ENCODE results near the gene MUC15. TPM values are rescaled to one million over a fixed set of nuclear protein-coding genes. Genes with fewer than 3 reads are reported as not detected.

MUC15 gene
- total RNA-seq, 1 donor from 2014 or later, result not detected

- TF ChIP-seq, protein P1, sequence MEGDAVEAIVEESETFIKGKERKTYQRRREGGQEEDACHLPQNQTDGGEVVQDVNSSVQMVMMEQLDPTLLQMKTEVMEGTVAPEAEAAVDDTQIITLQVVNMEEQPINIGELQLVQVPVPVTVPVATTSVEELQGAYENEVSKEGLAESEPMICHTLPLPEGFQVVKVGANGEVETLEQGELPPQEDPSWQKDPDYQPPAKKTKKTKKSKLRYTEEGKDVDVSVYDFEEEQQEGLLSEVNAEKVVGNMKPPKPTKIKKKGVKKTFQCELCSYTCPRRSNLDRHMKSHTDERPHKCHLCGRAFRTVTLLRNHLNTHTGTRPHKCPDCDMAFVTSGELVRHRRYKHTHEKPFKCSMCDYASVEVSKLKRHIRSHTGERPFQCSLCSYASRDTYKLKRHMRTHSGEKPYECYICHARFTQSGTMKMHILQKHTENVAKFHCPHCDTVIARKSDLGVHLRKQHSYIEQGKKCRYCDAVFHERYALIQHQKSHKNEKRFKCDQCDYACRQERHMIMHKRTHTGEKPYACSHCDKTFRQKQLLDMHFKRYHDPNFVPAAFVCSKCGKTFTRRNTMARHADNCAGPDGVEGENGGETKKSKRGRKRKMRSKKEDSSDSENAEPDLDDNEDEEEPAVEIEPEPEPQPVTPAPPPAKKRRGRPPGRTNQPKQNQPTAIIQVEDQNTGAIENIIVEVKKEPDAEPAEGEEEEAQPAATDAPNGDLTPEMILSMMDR (IDR thresholded peaks at IDR 0.05; ENCODE audit: insufficient read depth, low read length, poor library complexity, severe bottlenecking), result no peak
- no peak for DNase-seq (ENCODE audit: low read depth)
- Histone ChIP-seq H3K36me3 (ENCODE audit: control insufficient read depth, insufficient read depth, low read length) (no peaks in the 10 kb centered on the region), H3K27me3 (ENCODE audit: control insufficient read depth, insufficient read depth, low read length) (no peaks in the 10 kb centered on the region), H3K4me3 (ENCODE audit: low read depth, low read length) (no peak overlapping the region)
Measured at GRCh38 chr11:26549176-26549575, 22.9 kb downstream of the MUC15 start.

- Histone ChIP-seq H3K4me3 (ENCODE audit: low read depth, low read length) (no peak overlapping the region), H3K36me3 (ENCODE audit: control insufficient read depth, insufficient read depth, low read length) (no peaks in the 10 kb centered on the region), H3K27me3 (ENCODE audit: control insufficient read depth, insufficient read depth, low read length) (no peaks in the 10 kb centered on the region)
- TF ChIP-seq, protein P1 (IDR thresholded peaks at IDR 0.05; ENCODE audit: insufficient read depth, low read length, poor library complexity, severe bottlenecking), result no peak
- DNase-seq (ENCODE audit: low read depth), result no peak
Measured at GRCh38 chr11:26541870-26542269, 30.2 kb downstream of the MUC15 start.

DNA sequence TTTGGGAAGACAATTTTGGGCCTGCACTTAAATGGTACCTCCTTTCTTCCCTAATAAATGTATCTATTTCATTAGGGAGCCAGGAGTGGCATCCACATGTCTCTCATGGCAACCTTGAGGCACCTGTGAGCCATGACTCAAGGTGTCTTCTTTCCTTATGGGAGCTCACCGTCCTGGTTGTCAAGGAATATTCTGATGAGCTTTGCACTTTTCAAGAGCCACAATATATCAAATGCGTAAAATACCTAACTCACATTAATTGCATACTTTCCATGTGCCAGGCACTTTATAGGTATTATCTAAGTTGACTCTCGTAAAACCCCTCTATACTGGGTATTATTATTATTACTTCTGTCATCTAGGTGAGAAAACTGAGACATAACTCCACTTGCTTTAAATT lies 32.5 kb downstream of the MUC15 start:
- no peaks in the 10 kb centered on the region for H3K27me3 ChIP-seq (ENCODE audit: control insufficient read depth, insufficient read depth, low read length)
- TF ChIP-seq, protein P1 (IDR thresholded peaks at IDR 0.05; ENCODE audit: insufficient read depth, low read length, poor library complexity, severe bottlenecking), result no peak

GRCh38 chr11:26537341-26537740 lies 34.7 kb downstream of the MUC15 start:
- no peak overlapping the region for H3K4me3 ChIP-seq (ENCODE audit: low read depth, low read length)
- no peaks in the 10 kb centered on the region for H3K36me3 ChIP-seq (ENCODE audit: control insufficient read depth, insufficient read depth, low read length)
- H3K27me3 ChIP-seq (ENCODE audit: control insufficient read depth, insufficient read depth, low read length), result no peaks in the 10 kb centered on the region
- TF ChIP-seq, protein P1 (IDR thresholded peaks at IDR 0.05; ENCODE audit: insufficient read depth, low read length, poor library complexity, severe bottlenecking), result no peak
- no peak for DNase-seq (ENCODE audit: low read depth)

More for the DNA sequence above, 32.5 kb downstream of the MUC15 start:
- Histone ChIP-seq H3K4me3 (ENCODE audit: low read depth, low read length) (no peak overlapping the region), H3K36me3 (ENCODE audit: control insufficient read depth, insufficient read depth, low read length) (no peaks in the 10 kb centered on the region)
- no peak for DNase-seq (ENCODE audit: low read depth)

- Histone ChIP-seq H3K36me3 (ENCODE audit: control insufficient read depth, insufficient read depth, low read length) (no peaks in the 10 kb centered on the region), H3K4me3 (ENCODE audit: low read depth, low read length) (no peak overlapping the region), H3K27me3 (ENCODE audit: control insufficient read depth, insufficient read depth, low read length) (no peaks in the 10 kb centered on the region)
- DNase-seq (ENCODE audit: low read depth), result no peak
- TF ChIP-seq, protein P1 (IDR thresholded peaks at IDR 0.05; ENCODE audit: insufficient read depth, low read length, poor library complexity, severe bottlenecking), result no peak
Measured at GRCh38 chr11:26527685-26528084, 44.4 kb downstream of the MUC15 start.

DNA sequence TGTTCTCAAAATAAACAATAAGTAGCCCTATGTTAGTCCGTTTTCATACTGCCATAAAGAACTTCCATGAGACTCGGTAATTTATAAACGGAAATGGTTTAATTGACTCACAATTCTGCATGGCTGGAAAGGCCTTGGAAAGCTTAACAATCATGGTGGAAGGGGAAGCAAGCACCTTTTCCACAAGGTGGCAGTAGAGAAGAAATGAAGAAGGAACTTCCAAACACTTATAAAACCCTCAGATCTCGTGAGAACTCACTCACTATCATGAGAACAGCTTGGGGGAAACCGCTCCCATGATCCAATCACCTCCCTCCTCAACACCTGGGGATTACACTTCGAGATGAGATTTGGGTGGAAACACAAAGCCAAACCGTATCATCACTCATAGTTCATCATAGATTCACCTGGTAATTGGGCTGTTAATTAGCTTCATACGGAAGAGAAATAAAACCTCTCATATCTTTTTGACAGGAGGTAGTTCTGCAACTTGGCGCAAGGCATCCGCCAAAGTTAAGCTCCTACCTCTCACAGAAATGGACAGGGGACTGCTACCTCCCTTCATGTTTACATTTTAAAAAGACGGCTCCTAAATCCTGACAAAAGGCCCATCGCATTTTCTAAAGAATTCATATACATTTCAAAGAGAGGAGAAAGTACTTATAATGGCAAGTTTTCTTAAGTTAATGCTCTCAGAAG lies 49.0 kb downstream of the MUC15 start:
- Histone ChIP-seq H3K36me3 (ENCODE audit: control insufficient read depth, insufficient read depth, low read length) (no peaks in the 10 kb centered on the region), H3K4me3 (ENCODE audit: low read depth, low read length) (no peak overlapping the region), H3K27me3 (ENCODE audit: control insufficient read depth, insufficient read depth, low read length) (no peaks in the 10 kb centered on the region)
- peak; percentile 7 for DNase-seq (ENCODE audit: low read depth)
- TF ChIP-seq, protein P1 (IDR thresholded peaks at IDR 0.05; ENCODE audit: insufficient read depth, low read length, poor library complexity, severe bottlenecking), result peak; percentile 18
